ENCODE data around the gene FTO.
A peak's percentile ranks its signal among the peaks of the same experiment; 100 is the strongest.
"Not testable (repeated sequence)": the region's sequence is repeated elsewhere in the genome, so short reads cannot be mapped to it uniquely, and the experiment has no call there.

The FTO gene

GRCh38 chr16:53690771-53691170, 13.2 kb upstream of the FTO start:
- TF ChIP-seq ZFX (IDR thresholded peaks at IDR 0.05) (no peak), CTCF (conservative IDR thresholded peaks at IDR 0.05) (no peak)
- H3K27ac ChIP-seq = no peak overlapping the region

GRCh38 chr16:53692146-53692545, 11.8 kb upstream of the FTO start:
- H3K27ac ChIP-seq = no peak overlapping the region

GRCh38 chr16:53693320-53693719, 10.6 kb upstream of the FTO start:
- H3K27ac ChIP-seq = no peak overlapping the region
- TF ChIP-seq ZFX (IDR thresholded peaks at IDR 0.05) (no peak), CTCF (conservative IDR thresholded peaks at IDR 0.05) (no peak)

More at GRCh38 chr16:53692146-53692545, 11.8 kb upstream of the FTO start:
- peak; percentile 76 for TF ChIP-seq CTCF (conservative IDR thresholded peaks at IDR 0.05)
- TF ChIP-seq ZFX (IDR thresholded peaks at IDR 0.05) = no peak

- H3K27ac ChIP-seq = no peak overlapping the region
These were observed 8.9 kb upstream of the FTO start for GRCh38 chr16:53695070-53695469.

GRCh38 chr16:53698271-53698670, 5.7 kb upstream of the FTO start:
- H3K27ac ChIP-seq = not testable (repeated sequence)

More at GRCh38 chr16:53695070-53695469, 8.9 kb upstream of the FTO start:
- no peak for TF ChIP-seq CTCF (conservative IDR thresholded peaks at IDR 0.05)
- no peak for TF ChIP-seq ZFX (IDR thresholded peaks at IDR 0.05)

- TF ChIP-seq ZFX (IDR thresholded peaks at IDR 0.05) = no peak
- no peak for TF ChIP-seq CTCF (conservative IDR thresholded peaks at IDR 0.05)
These were observed 473 bp downstream of the FTO start for GRCh38 chr16:53704445-53704813.

GRCh38 chr16:53707671-53708070, 3.7 kb downstream of the FTO start:
- H3K27ac ChIP-seq = peak overlapping the region; percentile 72
- TF ChIP-seq ZFX (IDR thresholded peaks at IDR 0.05) (no peak), CTCF (conservative IDR thresholded peaks at IDR 0.05) (no peak)

More at GRCh38 chr16:53704445-53704813, 473 bp downstream of the FTO start:
- H3K27ac ChIP-seq = peak overlapping the region; percentile 66

GRCh38 chr16:53708490-53708889, 4.5 kb downstream of the FTO start:
- H3K27ac ChIP-seq = peak overlapping the region; percentile 72; the same call in 1 of the 2 replicates

More at GRCh38 chr16:53708490-53708889, 4.5 kb downstream of the FTO start:
- TF ChIP-seq ZFX (IDR thresholded peaks at IDR 0.05) (no peak), CTCF (conservative IDR thresholded peaks at IDR 0.05) (no peak)
